CD4-positive, alpha-beta T cell treated with Interleukin-4 for 1 hour (primary cell): ENCODE data around the gene CEP192.

ENCODE experiments used
- DNase-seq, 2 donors: peaks; one replicate each; pipeline ENCODE4 v3.0.0-alpha.2; 2020 to 2022

The CEP192 gene

GRCh38 chr18:13159579-13159978 lies 168.4 kb downstream of the CEP192 start:
- peak in 1 of 2 donors; percentile 70 for DNase-seq

DNA sequence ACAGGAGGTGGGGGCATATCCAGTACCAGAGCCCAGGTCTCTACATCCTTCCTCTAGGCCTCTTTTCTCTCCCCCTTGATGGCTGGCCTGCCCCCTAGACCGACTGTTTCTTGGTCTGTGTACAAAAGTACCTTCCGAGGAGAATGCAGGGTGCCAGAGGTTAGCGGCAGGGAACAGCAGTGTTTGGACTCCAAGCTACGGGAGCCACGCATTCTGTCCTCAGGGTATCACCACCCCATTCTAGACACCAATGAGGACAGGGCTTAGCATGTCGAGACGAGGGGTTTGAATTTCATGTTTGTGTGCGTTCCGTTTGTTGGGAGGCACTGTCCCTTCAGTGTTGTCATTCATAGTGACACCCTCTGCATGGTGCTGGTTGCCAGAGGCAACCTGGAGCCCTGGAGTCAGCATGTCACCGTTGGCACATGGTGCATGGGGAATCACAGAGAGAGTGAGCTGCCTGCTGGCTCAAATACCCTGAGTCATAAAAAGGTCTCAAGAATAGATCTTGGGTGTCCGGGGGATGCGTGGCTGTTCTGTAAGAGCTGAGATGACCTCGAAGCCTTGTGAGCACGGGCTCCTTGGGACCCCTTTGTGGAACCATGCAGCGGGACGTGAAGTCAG lies 170.2 kb downstream of the CEP192 start:
- no peak for DNase-seq

DNA sequence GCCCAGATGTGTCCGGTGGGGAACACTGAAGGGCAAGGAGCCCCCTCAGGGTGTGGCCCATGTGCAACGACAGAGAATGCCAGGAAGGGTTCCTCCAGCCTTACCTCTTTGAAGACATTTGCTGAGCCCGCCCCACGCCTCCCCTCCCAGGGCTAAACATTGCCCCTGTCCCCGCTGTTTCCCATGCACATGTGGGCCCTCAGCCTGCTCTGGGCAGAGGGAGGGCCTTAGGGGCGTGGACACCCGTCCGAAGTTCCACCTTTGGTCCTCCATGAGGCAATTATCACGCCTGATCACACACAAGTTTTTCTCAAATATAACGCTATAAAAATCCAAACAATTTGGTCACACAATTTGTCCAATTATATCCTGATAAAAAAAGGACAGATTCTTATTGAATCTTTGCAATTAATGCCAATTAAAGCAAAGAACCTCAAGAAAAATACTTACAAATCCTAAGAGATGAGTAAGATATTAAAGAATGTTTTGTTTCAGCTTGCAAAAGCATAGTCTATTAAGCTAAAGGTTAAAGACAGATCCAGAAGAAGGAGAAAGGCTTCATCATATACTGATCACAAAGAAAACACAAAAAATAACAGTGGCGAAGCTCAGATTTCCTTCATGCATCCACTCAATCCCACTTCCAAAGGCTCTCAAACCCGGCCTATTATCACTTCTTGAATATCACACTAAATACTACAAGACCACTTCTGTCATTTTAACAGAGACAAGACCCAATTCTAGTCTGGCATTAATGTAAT lies 172.2 kb downstream of the CEP192 start:
- no peak for DNase-seq

GRCh38 chr18:13164406-13164805 lies 173.2 kb downstream of the CEP192 start:
- DNase-seq = no peak

GRCh38 chr18:13165636-13166423 lies 174.7 kb downstream of the CEP192 start:
- no peak for DNase-seq

GRCh38 chr18:13173578-13174145 lies 182.5 kb downstream of the CEP192 start:
- DNase-seq = no peak
